ENCODE data around the gene SELENOI.

- TF ChIP-seq CTCF (IDR thresholded peaks at IDR 0.05) = no peak
- no peak for TF ChIP-seq POLR2A (IDR thresholded peaks at IDR 0.05)
These were observed 27.0 kb upstream of the SELENOI start for GRCh38 chr2:26318950-26319349.

Measured in esophagus squamous epithelium (tissue), 4 donors.